Chondrocyte (in vitro differentiated cells): Measurements from ENCODE around the gene ZNF32. TPM values are rescaled to one million over a fixed set of nuclear protein-coding genes. Genes with fewer than 3 reads are reported as not detected.

ENCODE experiments used
- DNase-seq: peaks from one replicate; pipeline ENCODE4 v3.0.0; 2021; ENCODE audit warnings: mixed read lengths, low spot score
- H3K27ac Mint-ChIP-seq: one replicate; pipeline ENCODE4 v1.8.0; 2021; ENCODE audit warnings: mild to moderate bottlenecking, moderate library complexity, mixed read lengths; ENCODE audit not compliant: unreplicated experiment
- H3K27me3 Mint-ChIP-seq: 2 replicates; pipeline ENCODE4 v1.8.0; 2021; ENCODE audit warnings: low read depth, mixed read lengths
- H3K36me3 Mint-ChIP-seq: 2 replicates; pipeline ENCODE4 v1.8.0; 2021; ENCODE audit warnings: low read depth, mixed read lengths
- H3K4me1 Mint-ChIP-seq: 2 replicates; pipeline ENCODE4 v1.8.0; 2021; ENCODE audit warnings: low read depth, mild to moderate bottlenecking, mixed read lengths
- H3K4me3 Mint-ChIP-seq: one replicate; pipeline ENCODE4 v1.8.0; 2021; ENCODE audit warnings: mild to moderate bottlenecking, moderate library complexity, mixed read lengths; ENCODE audit not compliant: unreplicated experiment
- H3K9me3 Mint-ChIP-seq: 2 replicates; pipeline ENCODE4 v1.8.0; 2021; ENCODE audit warnings: low read depth, mixed read lengths
- CTCF ChIP-seq: fragments of 200-600 bp; sonication (generic); IDR thresholded peaks from 2 replicates; pipeline ENCODE4 v1.5.0; 2021; ENCODE audit warnings: antibody characterized with exemption, mild to moderate bottlenecking, moderate library complexity
- total RNA-seq: library from RNA; stranded (reverse); gene quantifications from 3 replicates; pipeline ENCODE4 v1.2.1, GENCODE V29; 2021

The ZNF32 gene
- total RNA-seq, 1 donor from 2014 or later: 40.3 TPM

DNA sequence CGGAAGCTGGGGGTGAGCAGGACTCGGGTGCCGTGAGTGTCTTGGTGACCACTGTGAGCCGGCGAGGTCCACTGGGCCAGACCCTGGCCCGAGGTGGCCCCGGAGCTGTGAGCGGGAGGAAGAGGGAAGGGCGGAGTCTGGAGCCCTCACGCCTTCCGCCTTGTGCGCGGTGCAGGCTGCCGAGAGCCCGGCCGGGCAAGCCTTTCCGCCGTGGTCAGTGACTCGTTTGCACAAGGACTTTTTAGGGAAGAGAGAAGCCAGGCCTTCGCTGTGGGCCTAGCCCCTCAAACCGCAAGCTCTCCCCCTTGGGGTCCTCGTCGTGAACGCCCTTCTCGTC is 40.9 kb upstream of the ZNF32 start:
- Mint-ChIP-seq H3K9me3 (no peaks in the 10 kb centered on the region), H3K27ac (no peak overlapping the region), H3K27me3 (peaks cover 4% of the 10 kb centered on the region), H3K4me1 (peaks cover 33% of the 10 kb centered on the region), H3K36me3 (no peaks in the 10 kb centered on the region), H3K4me3 (peak overlapping the region; percentile 90)
- DNase-seq: no peak
- no peak for TF ChIP-seq CTCF

DNA sequence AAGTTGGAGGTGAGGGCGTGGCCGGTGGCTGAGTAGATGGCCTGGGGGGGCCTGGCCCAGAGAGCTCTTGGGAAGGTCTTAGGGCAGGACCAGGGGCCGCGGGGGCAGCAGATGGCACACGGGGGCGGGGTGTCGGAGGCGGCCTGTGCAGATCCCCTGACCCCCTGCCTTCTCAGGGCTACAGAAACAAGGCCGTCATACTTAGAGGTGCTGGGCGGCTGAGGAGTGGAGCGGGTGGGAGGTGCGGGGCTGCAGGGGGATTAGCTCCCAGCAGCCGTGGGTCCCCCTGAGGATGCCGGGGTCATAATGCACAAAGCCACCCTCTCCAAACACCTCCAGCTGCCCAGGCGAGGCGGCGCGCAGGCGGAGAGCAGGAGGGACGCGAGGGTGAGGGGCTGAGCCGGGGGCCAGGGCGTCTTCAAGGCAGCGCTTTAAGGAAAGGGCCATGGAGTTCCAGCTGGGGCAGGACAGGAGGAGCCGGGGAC is 40.4 kb upstream of the ZNF32 start:
- H3K9me3 Mint-ChIP-seq: no peaks in the 10 kb centered on the region
- H3K4me1 Mint-ChIP-seq: peaks cover 33% of the 10 kb centered on the region
- no peak overlapping the region for H3K27ac Mint-ChIP-seq
- H3K27me3 Mint-ChIP-seq: peaks cover 4% of the 10 kb centered on the region
- H3K4me3 Mint-ChIP-seq: no peak overlapping the region
- TF ChIP-seq CTCF: no peak
- DNase-seq: no peak
- H3K36me3 Mint-ChIP-seq: no peaks in the 10 kb centered on the region

- Mint-ChIP-seq H3K36me3 (no peaks in the 10 kb centered on the region), H3K9me3 (no peaks in the 10 kb centered on the region), H3K4me3 (no peak overlapping the region), H3K27me3 (peaks cover 4% of the 10 kb centered on the region), H3K27ac (no peak overlapping the region), H3K4me1 (peaks cover 29% of the 10 kb centered on the region)
- DNase-seq: no peak
- TF ChIP-seq CTCF: no peak
Measured at GRCh38 chr10:43688348-43688892, 39.7 kb upstream of the ZNF32 start.

GRCh38 chr10:43687373-43687772 is 38.7 kb upstream of the ZNF32 start:
- no peaks in the 10 kb centered on the region for H3K9me3 Mint-ChIP-seq
- no peaks in the 10 kb centered on the region for H3K36me3 Mint-ChIP-seq
- H3K27me3 Mint-ChIP-seq: peaks cover 4% of the 10 kb centered on the region
- DNase-seq: no peak
- no peak overlapping the region for H3K4me3 Mint-ChIP-seq
- TF ChIP-seq CTCF: no peak
- H3K27ac Mint-ChIP-seq: no peak overlapping the region
- H3K4me1 Mint-ChIP-seq: peaks cover 33% of the 10 kb centered on the region

DNA sequence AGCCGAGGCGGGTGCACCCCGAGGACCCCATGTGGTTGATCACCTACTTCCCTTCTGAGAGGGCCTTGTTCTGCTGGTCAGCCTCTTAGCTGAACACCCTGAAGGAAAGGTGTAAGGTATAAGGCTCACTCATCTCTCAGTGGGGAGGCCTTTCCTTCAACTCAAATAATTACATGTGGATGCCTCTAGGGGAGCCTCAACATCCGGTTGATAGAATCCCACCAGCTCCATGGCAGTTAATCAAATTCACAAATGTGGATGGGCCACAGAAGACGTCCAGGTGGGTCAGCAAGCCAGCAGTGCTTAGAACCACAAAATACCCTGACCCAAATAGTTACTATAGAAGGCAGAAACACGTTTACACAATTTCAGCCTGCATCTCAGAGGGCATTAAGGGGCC is 37.7 kb upstream of the ZNF32 start:
- no peak overlapping the region for H3K4me3 Mint-ChIP-seq
- peaks cover 4% of the 10 kb centered on the region for H3K27me3 Mint-ChIP-seq

More for the DNA sequence above, 37.7 kb upstream of the ZNF32 start:
- DNase-seq: no peak
- TF ChIP-seq CTCF: peak; percentile 35
- Mint-ChIP-seq H3K36me3 (no peaks in the 10 kb centered on the region), H3K9me3 (no peaks in the 10 kb centered on the region), H3K4me1 (peaks cover 24% of the 10 kb centered on the region), H3K27ac (no peak overlapping the region)
